OCI-LY7 (cell line): ENCODE results near the gene SLC11A2.

Source experiments
- CTCF ChIP-seq: fragments of 200-600 bp; sonication (generic); conservative IDR thresholded peaks from 2 replicates; pipeline ENCODE4 v1.5.1; 2014; ENCODE audit warnings: mild to moderate bottlenecking, antibody characterized with exemption, low read length, moderate library complexity, mixed read lengths
- EZH2phosphoT487 ChIP-seq: fragments of 200-600 bp; sonication (generic); IDR thresholded peaks from 2 replicates; pipeline ENCODE4 v1.6.1; 2018; ENCODE audit warnings: low read depth, borderline replicate concordance, mild to moderate bottlenecking, mixed run types, antibody characterized with exemption, low read length, moderate library complexity, mixed read lengths

- no peak for TF ChIP-seq EZH2phosphoT487
- TF ChIP-seq CTCF, result no peak
Measured at GRCh38 chr12:50985322-50985721, 40.9 kb downstream of the SLC11A2 start.
